PC-9 (cell line): Measurements from ENCODE around the gene OGFOD2.

Experiments
- EZH2 ChIP-seq: fragments of 200-600 bp; sonication (generic); IDR thresholded peaks from 2 replicates; pipeline ENCODE4 v1.8.0; 2017; ENCODE audit warnings: antibody characterized with exemption, low read depth
- TF ChIP-seq, protein P1 (sequence below): fragments of 200-600 bp; sonication (generic); conservative IDR thresholded peaks from 2 replicates; pipeline ENCODE4 v1.6.1; 2017; ENCODE audit warnings: mixed run types, antibody characterized with exemption, mild to moderate bottlenecking, moderate library complexity

DNA sequence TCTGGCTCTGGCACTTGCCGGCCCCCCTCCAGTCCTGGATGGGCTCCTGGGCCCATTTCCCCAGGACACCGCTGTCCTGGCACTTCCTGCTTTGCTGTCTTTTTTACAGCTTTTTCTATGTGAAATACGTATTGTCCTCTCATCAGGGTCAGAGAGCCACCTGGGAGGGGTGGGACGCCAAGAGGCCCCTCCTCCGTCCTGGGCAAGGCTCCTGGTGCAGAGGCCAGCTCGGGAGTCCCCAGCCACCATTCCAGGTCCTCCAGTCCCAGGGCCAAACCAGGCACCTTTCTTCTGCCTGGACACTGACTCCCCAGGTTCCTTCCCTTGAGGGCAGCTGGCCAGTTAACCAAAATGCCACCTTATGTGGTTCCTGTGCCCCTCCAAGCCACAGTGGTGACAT is 28.2 kb downstream of the OGFOD2 start:
- TF ChIP-seq, protein P1, sequence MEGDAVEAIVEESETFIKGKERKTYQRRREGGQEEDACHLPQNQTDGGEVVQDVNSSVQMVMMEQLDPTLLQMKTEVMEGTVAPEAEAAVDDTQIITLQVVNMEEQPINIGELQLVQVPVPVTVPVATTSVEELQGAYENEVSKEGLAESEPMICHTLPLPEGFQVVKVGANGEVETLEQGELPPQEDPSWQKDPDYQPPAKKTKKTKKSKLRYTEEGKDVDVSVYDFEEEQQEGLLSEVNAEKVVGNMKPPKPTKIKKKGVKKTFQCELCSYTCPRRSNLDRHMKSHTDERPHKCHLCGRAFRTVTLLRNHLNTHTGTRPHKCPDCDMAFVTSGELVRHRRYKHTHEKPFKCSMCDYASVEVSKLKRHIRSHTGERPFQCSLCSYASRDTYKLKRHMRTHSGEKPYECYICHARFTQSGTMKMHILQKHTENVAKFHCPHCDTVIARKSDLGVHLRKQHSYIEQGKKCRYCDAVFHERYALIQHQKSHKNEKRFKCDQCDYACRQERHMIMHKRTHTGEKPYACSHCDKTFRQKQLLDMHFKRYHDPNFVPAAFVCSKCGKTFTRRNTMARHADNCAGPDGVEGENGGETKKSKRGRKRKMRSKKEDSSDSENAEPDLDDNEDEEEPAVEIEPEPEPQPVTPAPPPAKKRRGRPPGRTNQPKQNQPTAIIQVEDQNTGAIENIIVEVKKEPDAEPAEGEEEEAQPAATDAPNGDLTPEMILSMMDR, result no peak
- TF ChIP-seq EZH2, result no peak
